Thyroid gland (tissue), 4 donors: ENCODE data around the gene ENAH. TPM values are rescaled to one million over a fixed set of nuclear protein-coding genes. Genes with fewer than 3 reads are reported as not detected.

Experiments
- DNase-seq, 2 donors: peaks; one replicate each; pipeline ENCODE4 v3.0.0-alpha.2; 2019
- H3K27ac ChIP-seq, 3 donors: fragments of 200-600 bp; sonication (generic); 1 replicate in 2 of 3; 2 replicates in 1 of 3; pipeline ENCODE4 v1.5.1; 2016 to 2019; ENCODE audit warnings: mild to moderate bottlenecking in 1 of 3, moderate library complexity in 1 of 3
- H3K27me3 ChIP-seq: fragments of 200-600 bp; sonication (generic); one replicate; pipeline ENCODE4 v1.5.1; 2019
- H3K36me3 ChIP-seq, 2 donors: fragments of 200-600 bp; sonication (generic); one replicate each; pipeline ENCODE4 v1.5.1; 2016 to 2019
- H3K4me1 ChIP-seq, 2 donors: fragments of 200-600 bp; sonication (generic); one replicate each; pipeline ENCODE4 v1.5.1; 2017 to 2019
- H3K4me3 ChIP-seq, 3 donors: fragments of 200-600 bp; sonication (generic); replicated peaks in 1 of 3; 1 replicate in 2 of 3; 2 replicates in 1 of 3; pipeline ENCODE4 v1.5.1; 2016; ENCODE audit warnings: mild to moderate bottlenecking in 1 of 3
- H3K9me3 ChIP-seq: fragments of 200-600 bp; sonication (generic); one replicate; pipeline ENCODE4 v1.5.1; 2017
- CTCF ChIP-seq, 6 experiments: fragments of 200-600 bp in 3 of 6; fragments of 450-650 bp in 3 of 6; sonication (generic) in 3 of 6; IDR thresholded peaks; one replicate each; pipeline ENCODE4 v1.5.1; 2016 to 2019; ENCODE audit warnings: antibody characterized with exemption in 6 of 6, mild to moderate bottlenecking in 2 of 6, inconsistent platforms in 1 of 6, moderate library complexity in 1 of 6
- POLR2A ChIP-seq, 2 donors: fragments of 450-650 bp; IDR thresholded peaks; one replicate each; pipeline ENCODE4 v1.6.1; 2017; ENCODE audit warnings: antibody characterized with exemption in 2 of 2, mild to moderate bottlenecking in 2 of 2, moderate library complexity in 1 of 2
- WGBS, 2 donors: methylation state at CpG; one replicate each; pipeline ENCODE4 v1.1.5; 2017; 5-methylcytosine and 5-hydroxymethylcytosine counted together
- intact Hi-C: fragments of 100-400 bp; cut with DNase I; formaldehyde crosslinking; loops from one replicate; pipeline ENCODE4 v1.15.1; 2023
- total RNA-seq, 4 donors: library from RNA; depleted of rRNA; stranded (reverse); fragments of >200 nt; gene quantifications; one replicate each; pipeline ENCODE4 v1.2.3, GENCODE V29; 2016

The ENAH gene
- total RNA-seq, 4 donors from 2014 or later = 24.5 to 31.4 (median 28.5) TPM

DNA sequence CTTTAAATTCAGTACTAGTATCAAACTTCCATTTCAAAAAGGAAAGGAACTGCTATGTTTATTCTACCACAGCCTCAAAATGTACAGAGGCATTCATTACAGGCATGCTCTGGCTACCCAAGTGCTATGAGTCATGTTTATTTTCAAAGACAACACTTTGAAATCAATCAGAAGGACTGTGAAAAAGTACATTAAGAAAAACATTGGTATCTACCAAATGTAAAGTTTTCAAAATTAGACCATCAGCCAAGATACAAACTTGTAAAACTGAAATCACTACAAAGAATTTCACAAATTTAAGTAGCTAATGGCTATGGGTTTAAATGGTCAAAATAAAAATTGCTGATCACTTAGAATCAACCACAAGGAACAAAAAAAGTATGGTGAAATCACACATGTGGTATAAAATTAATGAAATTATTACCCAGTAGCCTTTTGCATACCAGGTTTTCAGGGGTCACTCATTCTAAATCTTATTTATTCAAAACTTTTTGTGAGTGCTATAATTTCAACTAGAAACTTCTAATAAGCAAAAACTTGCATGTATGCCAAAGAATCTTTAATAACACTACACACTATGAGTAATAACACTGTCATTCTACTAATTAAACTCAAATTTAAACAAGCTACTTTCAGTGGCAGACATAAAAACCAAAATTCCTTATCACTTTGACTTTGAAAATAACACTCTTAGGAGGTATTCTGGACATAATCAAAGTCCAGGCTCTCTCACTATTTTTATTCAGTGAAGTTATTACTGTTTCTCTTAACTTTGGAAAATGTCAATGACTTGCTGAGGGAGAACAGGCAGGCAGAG, 49.2 kb downstream of the ENAH start:
- Histone ChIP-seq H3K36me3 (no peaks in the 10 kb centered on the region), H3K4me3 (no peak overlapping the region), H3K4me1 (peaks cover 9 to 30% of the 10 kb centered on the region in 2 donors), H3K27me3 (no peaks in the 10 kb centered on the region), H3K27ac (peak overlapping the region in 1 of 3 donors; percentile 14), H3K9me3 (no peaks in the 10 kb centered on the region)
- intact Hi-C loops = no loop called here
- no peak for DNase-seq
- TF ChIP-seq CTCF (IDR thresholded peaks at IDR 0.05) (no peak), POLR2A (IDR thresholded peaks at IDR 0.05) (no peak)

- H3K36me3 ChIP-seq = no peaks in the 10 kb centered on the region
- TF ChIP-seq POLR2A (IDR thresholded peaks at IDR 0.05) (no peak), CTCF (IDR thresholded peaks at IDR 0.05) (no peak)
- H3K9me3 ChIP-seq = no peaks in the 10 kb centered on the region
- H3K27ac ChIP-seq = no peak overlapping the region
- H3K27me3 ChIP-seq = no peaks in the 10 kb centered on the region
- intact Hi-C loops = no loop called here
- WGBS, 2 donors = 49 to 62% methylated on average over 1 of the region's 1 CpG
- H3K4me3 ChIP-seq = no peak overlapping the region
- H3K4me1 ChIP-seq = peaks cover 9 to 30% of the 10 kb centered on the region in 2 donors
- DNase-seq = no peak
Observed at GRCh38 chr1:225602590-225603206, 50.2 kb downstream of the ENAH start.

GRCh38 chr1:225601902-225602589, 50.9 kb downstream of the ENAH start:
- WGBS, 2 donors = 90 to 91% methylated on average over 3 of the region's 3 CpGs
- TF ChIP-seq POLR2A (IDR thresholded peaks at IDR 0.05) (no peak), CTCF (IDR thresholded peaks at IDR 0.05) (no peak)
- Histone ChIP-seq H3K36me3 (no peaks in the 10 kb centered on the region), H3K9me3 (no peaks in the 10 kb centered on the region), H3K4me1 (peaks cover 9 to 30% of the 10 kb centered on the region in 2 donors), H3K4me3 (no peak overlapping the region), H3K27ac (no peak overlapping the region), H3K27me3 (no peaks in the 10 kb centered on the region)
- intact Hi-C loops = no loop called here
- no peak for DNase-seq

DNA sequence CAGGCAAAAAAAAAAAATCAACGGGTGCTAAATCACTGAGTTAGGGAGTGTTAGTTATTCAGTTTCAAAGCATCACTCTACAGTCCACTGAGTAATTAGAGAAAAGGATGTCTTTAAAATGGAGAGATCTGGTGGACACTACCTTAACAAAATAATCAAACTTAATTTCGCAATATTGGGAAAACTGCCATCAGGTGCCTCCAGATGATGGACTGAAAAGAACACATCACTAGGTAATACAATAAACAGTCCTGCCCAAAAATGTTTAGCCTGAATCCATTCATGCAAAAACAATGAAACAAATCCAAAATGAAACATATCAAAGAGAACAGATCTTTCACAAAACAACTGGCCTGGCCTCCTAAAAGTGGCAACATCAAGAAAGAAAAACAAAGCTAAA, 54.1 kb downstream of the ENAH start:
- no peaks in the 10 kb centered on the region for H3K9me3 ChIP-seq
- no peaks in the 10 kb centered on the region for H3K36me3 ChIP-seq
- no peak for DNase-seq
- 79 to 89% methylated on average over 2 of the region's 2 CpGs for WGBS, 2 donors
- H3K4me3 ChIP-seq = no peak overlapping the region
- H3K27ac ChIP-seq = no peak overlapping the region
- H3K4me1 ChIP-seq = peaks cover 5 to 16% of the 10 kb centered on the region in 2 donors
- intact Hi-C loops = no loop called here
- H3K27me3 ChIP-seq = no peaks in the 10 kb centered on the region
- TF ChIP-seq CTCF (IDR thresholded peaks at IDR 0.05) (no peak), POLR2A (IDR thresholded peaks at IDR 0.05) (no peak)
